Neuronal stem cell (in vitro differentiated cells): ENCODE measurements around the gene DTWD1.
A peak's percentile ranks its signal among the peaks of the same experiment; 100 is the strongest.
"Not testable (repeated sequence)": the region's sequence is repeated elsewhere in the genome, so short reads cannot be mapped to it uniquely, and the experiment has no call there.

Experiments
- DNase-seq: peaks from one replicate; pipeline ENCODE4 v3.0.0-alpha.2; 2013; ENCODE audit warnings: low spot score
- H2AFZ ChIP-seq: one replicate; pipeline ENCODE4 v1.6.1; 2013; ENCODE audit warnings: mild to moderate bottlenecking, low read length, inconsistent platforms
- H2AK5ac ChIP-seq: 2 replicates; pipeline ENCODE4 v1.6.1; 2013; ENCODE audit warnings: low read depth, mild to moderate bottlenecking, inconsistent platforms, low read length, moderate library complexity, mixed read lengths
- H2BK120ac ChIP-seq: 2 replicates; pipeline ENCODE4 v1.6.1; 2013; ENCODE audit warnings: low read depth, mild to moderate bottlenecking, inconsistent platforms, low read length, moderate library complexity, mixed read lengths
- H2BK12ac ChIP-seq: one replicate; pipeline ENCODE4 v1.6.1; 2013; ENCODE audit warnings: low read length, inconsistent platforms
- H2BK15ac ChIP-seq: 2 replicates; pipeline ENCODE4 v1.6.1; 2013; ENCODE audit warnings: mild to moderate bottlenecking, low read length, inconsistent platforms, mixed read lengths
- H2BK5ac ChIP-seq: one replicate; pipeline ENCODE4 v1.6.1; 2013; ENCODE audit warnings: inconsistent platforms, mild to moderate bottlenecking, low read length, moderate library complexity
- H3K14ac ChIP-seq: one replicate; pipeline ENCODE4 v1.6.1; 2013; ENCODE audit warnings: low read length, inconsistent platforms
- H3K18ac ChIP-seq: 2 replicates; pipeline ENCODE4 v1.6.1; 2013; ENCODE audit warnings: low read length, inconsistent platforms
- H3K23ac ChIP-seq: 2 replicates; pipeline ENCODE4 v1.6.1; 2013; ENCODE audit warnings: low read depth, mild to moderate bottlenecking, mixed read lengths, low read length, inconsistent platforms; ENCODE audit not compliant: poor library complexity
- H3K27ac ChIP-seq: replicated peaks from 3 replicates; pipeline ENCODE4 v1.5.1; 2013; ENCODE audit warnings: low read length, inconsistent platforms
- H3K27me3 ChIP-seq, 3 experiments: 2 replicates each; pipeline ENCODE4 v1.6.1; 2013; ENCODE audit warnings: low read length in 3 of 3, mild to moderate bottlenecking in 2 of 3, inconsistent platforms in 1 of 3, low read depth in 1 of 3, mixed read lengths in 1 of 3, moderate library complexity in 1 of 3; ENCODE audit not compliant: control insufficient read depth in 3 of 3, insufficient read depth in 3 of 3
- H3K36me3 ChIP-seq, 2 donors: replicated peaks in 1 of 2; 2 replicates each; pipeline ENCODE4 v1.6.1; 2013; ENCODE audit warnings: low read length in 2 of 2; ENCODE audit not compliant: control insufficient read depth in 2 of 2, insufficient read depth in 2 of 2
- H3K4ac ChIP-seq: 2 replicates; pipeline ENCODE4 v1.6.1; 2013; ENCODE audit warnings: inconsistent platforms, mild to moderate bottlenecking, low read length, moderate library complexity
- H3K4me1 ChIP-seq, 2 donors: 1 replicate in 1 of 2; 2 replicates in 1 of 2; pipeline ENCODE4 v1.6.1; 2013; ENCODE audit warnings: low read length in 2 of 2, low read depth in 1 of 2; ENCODE audit not compliant: control insufficient read depth in 2 of 2, insufficient read depth in 1 of 2
- H3K4me2 ChIP-seq: one replicate; pipeline ENCODE4 v1.6.1; 2013; ENCODE audit warnings: mild to moderate bottlenecking, low read length, inconsistent platforms; ENCODE audit not compliant: insufficient read depth, poor library complexity, severe bottlenecking
- H3K4me3 ChIP-seq, 2 donors: 2 replicates each; pipeline ENCODE4 v1.5.1; 2013; ENCODE audit warnings: low read length in 2 of 2, mild to moderate bottlenecking in 2 of 2, inconsistent platforms in 1 of 2, moderate library complexity in 1 of 2
- H3K79me1 ChIP-seq: one replicate; pipeline ENCODE4 v1.6.1; 2013; ENCODE audit warnings: low read depth, mild to moderate bottlenecking, inconsistent platforms, low read length, moderate library complexity
- H3K9ac ChIP-seq: one replicate; pipeline ENCODE4 v1.6.1; 2013; ENCODE audit warnings: mild to moderate bottlenecking, low read depth, low read length, inconsistent platforms; ENCODE audit not compliant: poor library complexity
- H3K9me3 ChIP-seq, 2 donors: replicated peaks in 1 of 2; 2 replicates each; pipeline versions ENCODE3 to v1.6.1; 2013; ENCODE audit warnings: low read length in 2 of 2, mild to moderate bottlenecking in 2 of 2, inconsistent platforms in 1 of 2, low read depth in 1 of 2, mixed read lengths in 1 of 2, moderate library complexity in 1 of 2; ENCODE audit not compliant: control insufficient read depth in 2 of 2, insufficient read depth in 1 of 2
- H4K8ac ChIP-seq: one replicate; pipeline ENCODE4 v1.6.1; 2013; ENCODE audit warnings: low read depth, mild to moderate bottlenecking, inconsistent platforms, low read length, moderate library complexity
- H4K91ac ChIP-seq: one replicate; pipeline ENCODE4 v1.6.1; 2013; ENCODE audit warnings: low read length, low read depth, mild to moderate bottlenecking, inconsistent platforms; ENCODE audit not compliant: poor library complexity
- WGBS, 2 donors: extraction: QIAGEN DNeasy Blood & Tissue Kit; methylation state at CpG; one replicate each; pipeline ENCODE4 v1.1.7; 2013; ENCODE audit warnings: missing lambda C conversion rate in 2 of 2, mixed read lengths in 1 of 2; ENCODE audit not compliant: insufficient read length in 2 of 2, insufficient replicate concordance in 1 of 2; ENCODE audit errors: extremely low coverage in 2 of 2; 5-methylcytosine and 5-hydroxymethylcytosine counted together

DTWD1 gene

GRCh38 chr15:49666486-49666885 is 45.6 kb downstream of the DTWD1 start:
- H3K79me1 ChIP-seq, H4K91ac ChIP-seq, H3K36me3 ChIP-seq, H3K4me3 ChIP-seq, H3K27ac ChIP-seq, DNase-seq, H3K14ac ChIP-seq, H3K23ac ChIP-seq, H3K4me1 ChIP-seq, H2AFZ ChIP-seq, H2BK5ac ChIP-seq, H2BK12ac ChIP-seq, H2AK5ac ChIP-seq, H2BK15ac ChIP-seq, H3K4ac ChIP-seq, H3K18ac ChIP-seq, H3K4me2 ChIP-seq, H4K8ac ChIP-seq, H3K9ac ChIP-seq, H2BK120ac ChIP-seq, H3K27me3 ChIP-seq, H3K9me3 ChIP-seq: not testable (repeated sequence)
- no CpG with 5 or more reads among the region's 3 CpGs for WGBS, 2 donors

- Histone ChIP-seq H4K8ac (no peak overlapping the region), H3K4me2 (no peak overlapping the region), H2AFZ (no peak overlapping the region), H3K36me3 (no peaks in the 10 kb centered on the region), H3K9ac (no peak overlapping the region), H3K27me3 (no peaks in the 10 kb centered on the region), H3K4me1 (peaks cover 0 to 3% of the 10 kb centered on the region in 2 donors), H3K4me3 (no peak overlapping the region), H3K27ac (peak overlapping the region; percentile 2), H2AK5ac (no peak overlapping the region), H2BK15ac (no peak overlapping the region), H3K4ac (no peak overlapping the region), H2BK5ac (no peak overlapping the region), H4K91ac (no peak overlapping the region), H3K23ac (no peak overlapping the region), H3K79me1 (no peaks in the 10 kb centered on the region), H2BK120ac (no peak overlapping the region), H3K14ac (no peak overlapping the region), H3K18ac (no peak overlapping the region), H2BK12ac (no peak overlapping the region), H3K9me3 (no peaks in the 10 kb centered on the region)
- peak; percentile 8 for DNase-seq
- no CpG with 5 or more reads among the region's 1 CpG for WGBS, 2 donors
Observed at GRCh38 chr15:49669288-49669687, 48.4 kb downstream of the DTWD1 start.

GRCh38 chr15:49673861-49674260 is 53.0 kb downstream of the DTWD1 start:
- Histone ChIP-seq H3K4me1 (peaks cover 0 to 3% of the 10 kb centered on the region in 2 donors), H3K14ac (no peak overlapping the region), H2AK5ac (no peak overlapping the region), H3K9ac (no peak overlapping the region), H2BK15ac (no peak overlapping the region), H3K27me3 (no peaks in the 10 kb centered on the region), H3K79me1 (no peaks in the 10 kb centered on the region), H3K36me3 (no peaks in the 10 kb centered on the region), H4K91ac (no peak overlapping the region), H2AFZ (no peak overlapping the region), H4K8ac (no peak overlapping the region), H3K4me3 (no peak overlapping the region), H3K4ac (no peak overlapping the region), H3K18ac (no peak overlapping the region), H3K27ac (no peak overlapping the region), H3K9me3 (no peaks in the 10 kb centered on the region), H2BK5ac (no peak overlapping the region), H2BK120ac (no peak overlapping the region), H2BK12ac (no peak overlapping the region), H3K4me2 (no peak overlapping the region), H3K23ac (no peak overlapping the region)
- WGBS, 2 donors = no CpG with 5 or more reads among the region's 1 CpG
- DNase-seq = no peak

- Histone ChIP-seq H2AFZ (no peak overlapping the region), H3K27me3 (no peaks in the 10 kb centered on the region), H3K14ac (no peak overlapping the region), H4K91ac (no peak overlapping the region), H3K9ac (no peak overlapping the region), H3K4me2 (no peak overlapping the region), H3K36me3 (no peaks in the 10 kb centered on the region), H4K8ac (no peak overlapping the region), H3K4me3 (no peak overlapping the region), H3K4me1 (no peaks in the 10 kb centered on the region), H2BK15ac (no peak overlapping the region), H3K4ac (no peak overlapping the region), H2BK5ac (no peak overlapping the region), H2BK120ac (no peak overlapping the region), H2BK12ac (no peak overlapping the region), H3K23ac (no peak overlapping the region), H2AK5ac (no peak overlapping the region), H3K27ac (no peak overlapping the region), H3K18ac (no peak overlapping the region), H3K79me1 (no peaks in the 10 kb centered on the region), H3K9me3 (no peaks in the 10 kb centered on the region)
- no peak for DNase-seq
- no CpG with 5 or more reads among the region's 1 CpG for WGBS, 2 donors
Observed at GRCh38 chr15:49674370-49674769, 53.5 kb downstream of the DTWD1 start.
